HepG2 (cell line): ENCODE measurements around the gene CPT1B. TPM values are rescaled to one million over a fixed set of nuclear protein-coding genes. Genes with fewer than 3 reads are reported as not detected.

Source experiments
- ATAC-seq: fragments of 200-7000 bp; cut with Tn5 transposase; 3 replicates; pipeline ENCODE4 v1.9.1; 2020; ENCODE audit warnings: mild to moderate bottlenecking, moderate library complexity
- BruUV-seq: library from RNA; stranded (reverse); fragments of 400-500 nt; replicated peaks from 2 replicates; lab custom pipeline; 2021; lab: Mats Ljungman, UMichigan
- CTCF ChIA-PET: fragments of 300-600 bp; formaldehyde crosslinking; extraction: SDS; loops from one replicate; lab custom pipeline; 2021; ENCODE audit warnings: low total read pairs, inconsistent platforms, low intra/inter-chr PET ratio; lab: Yijun Ruan, JAX
- POLR2A ChIA-PET: fragments of 350-600 bp; sonication (Branson Sonifier 250); formaldehyde crosslinking; loops from one replicate; lab custom pipeline; 2020; ENCODE audit warnings: antibody characterized with exemption, inconsistent platforms; lab: Yijun Ruan, JAX
- DNase-seq: peaks from one replicate; pipeline ENCODE4 v3.0.0-alpha.2; 2015; ENCODE audit warnings: low spot score
- FAIRE-seq: peaks from 3 replicates; lab custom pipeline; 2011; peaks lifted over from hg19 to GRCh38; lab: Jason Lieb, UNC
- H2AFZ ChIP-seq: one replicate; pipeline ENCODE4 v1.6.1; 2011; ENCODE audit warnings: low read length, inconsistent platforms
- H3K27ac ChIP-seq: fragments of 300-600 bp; 3 replicates; pipeline ENCODE4 v1.8.0; 2011; ENCODE audit warnings: mixed run types, mild to moderate bottlenecking, mixed read lengths, low read length, inconsistent platforms; ENCODE audit not compliant: insufficient read depth; ENCODE audit errors: extremely low read length
- H3K27me3 ChIP-seq, 2 experiments: fragments of 200-600 bp in 1 of 2; 2 replicates in 1 of 2; 3 replicates in 1 of 2; pipeline versions ENCODE4 v1.6.0 to v1.8.0; 2011; ENCODE audit warnings: low read length in 2 of 2, mild to moderate bottlenecking in 2 of 2, moderate library complexity in 2 of 2, inconsistent platforms in 1 of 2; ENCODE audit not compliant: insufficient read depth in 2 of 2, control insufficient read depth in 1 of 2
- H3K36me3 ChIP-seq, 2 experiments: fragments of 200-600 bp in 1 of 2; replicated peaks in 1 of 2; 2 replicates in 1 of 2; 3 replicates in 1 of 2; pipeline versions ENCODE4 v1.5.1 to v1.8.0; 2011; ENCODE audit warnings: low read length in 2 of 2, inconsistent platforms in 1 of 2; ENCODE audit not compliant: insufficient read depth in 2 of 2, control insufficient read depth in 1 of 2
- H3K4me1 ChIP-seq: 2 replicates; pipeline ENCODE4 v1.5.1; 2012; ENCODE audit warnings: low read length, inconsistent platforms; ENCODE audit not compliant: insufficient read depth
- H3K4me2 ChIP-seq: 2 replicates; pipeline ENCODE4 v1.6.0; 2011; ENCODE audit warnings: low read depth, low read length, inconsistent platforms
- H3K4me3 ChIP-seq, 3 experiments: fragments of 200-600 bp in 1 of 3; sonication (generic), shearing (Covaris generic) in 1 of 3; replicated peaks in 1 of 3; 2 replicates each; pipeline ENCODE4 v1.5.1; 2011 to 2016; ENCODE audit warnings: low read length in 3 of 3, inconsistent platforms in 2 of 3, low read depth in 2 of 3, mild to moderate bottlenecking in 2 of 3, control low read depth in 1 of 3, mixed read lengths in 1 of 3; ENCODE audit not compliant: insufficient read depth in 1 of 3
- H3K79me2 ChIP-seq: one replicate; pipeline ENCODE4 v1.6.1; 2011; ENCODE audit warnings: low read length, inconsistent platforms; ENCODE audit not compliant: insufficient read depth
- H3K9ac ChIP-seq: 2 replicates; pipeline ENCODE4 v1.6.0; 2011; ENCODE audit warnings: mild to moderate bottlenecking, low read depth, low read length, inconsistent platforms; ENCODE audit not compliant: insufficient read depth
- H3K9me3 ChIP-seq: 2 replicates; pipeline ENCODE4 v1.5.1; 2012; ENCODE audit warnings: mild to moderate bottlenecking, low read length
- H4K20me1 ChIP-seq: 2 replicates; pipeline ENCODE4 v1.6.0; 2011; ENCODE audit warnings: inconsistent platforms, mild to moderate bottlenecking, low read length, moderate library complexity; ENCODE audit not compliant: insufficient read depth
- HNF1B ChIP-seq: sonication (generic); formaldehyde crosslinking; IDR thresholded peaks from 2 replicates; pipeline ENCODE4 v1.5.1; 2020; ENCODE audit warnings: mild to moderate bottlenecking, moderate library complexity, missing genetic modification reagents
- JARID2 ChIP-seq: sonication (generic); formaldehyde crosslinking; IDR thresholded peaks from 2 replicates; pipeline ENCODE4 v1.8.1; 2023; ENCODE audit warnings: missing genetic modification reagents, inconsistent platforms; ENCODE audit not compliant: insufficient replicate concordance
- KDM5B ChIP-seq: sonication (generic); formaldehyde crosslinking; IDR thresholded peaks from 2 replicates; pipeline ENCODE4 v1.4.0; 2020; ENCODE audit warnings: missing genetic modification reagents, mild to moderate bottlenecking, borderline replicate concordance
- PATZ1 ChIP-seq: sonication (generic); formaldehyde crosslinking; IDR thresholded peaks from 2 replicates; pipeline ENCODE4 v1.4.0; 2020; ENCODE audit warnings: missing genetic modification reagents
- REL ChIP-seq: sonication (generic); formaldehyde crosslinking; conservative IDR thresholded peaks from 2 replicates; pipeline ENCODE4 v1.8.0; 2022; ENCODE audit warnings: mild to moderate bottlenecking, missing genetic modification reagents, moderate library complexity
- TBL1XR1 ChIP-seq: fragments of 150-350 bp; IDR thresholded peaks from 2 replicates; pipeline ENCODE4 v1.6.1; 2014; ENCODE audit warnings: borderline replicate concordance, low read length; ENCODE audit not compliant: partially characterized antibody
- ZFP91 ChIP-seq: sonication (generic); formaldehyde crosslinking; IDR thresholded peaks from 2 replicates; pipeline ENCODE4 v1.9.0; 2022; ENCODE audit warnings: missing genetic modification reagents, mild to moderate bottlenecking, borderline replicate concordance
- ZMYM3 ChIP-seq: sonication (generic); formaldehyde crosslinking; IDR thresholded peaks from 2 replicates; pipeline ENCODE4 v1.5.1; 2020; ENCODE audit warnings: mild to moderate bottlenecking, missing genetic modification reagents
- ZNF335 ChIP-seq: sonication (generic); formaldehyde crosslinking; IDR thresholded peaks from 2 replicates; pipeline ENCODE4 v1.4.0; 2020; ENCODE audit warnings: missing genetic modification reagents
- ZNF570 ChIP-seq: sonication (generic); formaldehyde crosslinking; IDR thresholded peaks from 2 replicates; pipeline ENCODE4 v1.4.0; 2020; ENCODE audit warnings: mild to moderate bottlenecking, missing genetic modification reagents, borderline replicate concordance
- ZNF768 ChIP-seq: sonication (generic); formaldehyde crosslinking; IDR thresholded peaks from 2 replicates; pipeline ENCODE4 v1.4.0; 2020; ENCODE audit warnings: missing genetic modification reagents
- WGBS: methylation state at CpG from one replicate; pipeline ENCODE4 v1.1.6; 2017; ENCODE audit warnings: low lambda C conversion rate; 5-methylcytosine and 5-hydroxymethylcytosine counted together
- in situ Hi-C: cut with HindIII; loops from 2 replicates; pipeline ENCODE4 v1.10.0; 2017; ENCODE audit warnings: low pct_unique_long_range_greater_than_20kb; ENCODE audit not compliant: extremely low pct_ligation_motif_present
- intact Hi-C: fragments of 100-400 bp; cut with micrococcal nuclease; formaldehyde crosslinking; loops from one replicate; pipeline ENCODE4 v1.10.0; 2022; ENCODE audit not compliant: unreplicated experiment
- polyA plus RNA-seq, 8 experiments: library from polyadenylated mRNA; depleted of rRNA in 3 of 8; stranded (reverse) in 7 of 8; unstranded in 1 of 8; fragments of >200 nt; fragmentation: Illumina TruSeq in 4 of 8; extraction: Trizol in 4 of 8; gene quantifications; 2 replicates each; pipeline versions ENCODE4 v1.2.1 to v1.2.3, GENCODE V29; 2011 to 2016; ENCODE audit warnings: low read depth in 4 of 8, missing spikeins in 1 of 8, mixed read lengths in 1 of 8; ENCODE audit not compliant: insufficient read depth in 1 of 8
- total RNA-seq, 5 experiments: library from RNA; depleted of rRNA; stranded (reverse); fragments of >200 nt; fragmentation: Illumina TruSeq; extraction: Trizol; gene quantifications; 2 replicates each; pipeline ENCODE4 v1.2.3, GENCODE V29; 2016; ENCODE audit warnings: low read depth in 1 of 5

CPT1B gene
- total and polyA plus RNA-seq, 2 of the 13 experiments (the other 11 are each of a cell fraction or from before 2014, with no cell fraction given), result 9.2 to 19.5 TPM

- TF ChIP-seq HNF1B (CRISPR knock-in tag) (peak; percentile 56; the same call in 1 of the 2 replicates), JARID2 (CRISPR knock-in tag) (no peak), ZNF768 (CRISPR knock-in tag) (no peak; the same call in none of the 2 replicates), ZNF335 (CRISPR knock-in tag) (no peak)
Measured at GRCh38 chr22:50582493-50583293, 4.5 kb upstream of the CPT1B start, which contains the start of gene CHKB (continued).

- H2AFZ ChIP-seq, result no peak overlapping the region
- H3K9me3 ChIP-seq, result no peaks in the 10 kb centered on the region
- DNase-seq, result no peak
- no peaks in the 10 kb centered on the region for H3K79me2 ChIP-seq
- H3K4me2 ChIP-seq, result peak overlapping the region; percentile 92
- peak overlapping the region; percentile 98 for H3K27ac ChIP-seq
- POLR2A ChIA-PET, result interaction anchor here (1.1 to 2.7 kb wide), 16 partner anchors 10 to 118 kb away, joined by 3 to 30 read pairs (median 6); partner anchors contain the start of genes KLHDC7B, LMF2, MIOX and NCAPH2
- BruUV-seq, result no TSS peak
- in situ Hi-C loops, result loop anchor here (5.0 kb wide), 1 partner anchor 115 kb away; no protein-coding TSS in a partner anchor
- H4K20me1 ChIP-seq, result no peaks in the 10 kb centered on the region
- H3K4me1 ChIP-seq, result peaks cover 32% of the 10 kb centered on the region
- FAIRE-seq, result no peak
- CTCF ChIA-PET, result no interaction called here
- no peaks in the 10 kb centered on the region for H3K27me3 ChIP-seq
- ATAC-seq, result peak; percentile 39
- 18% methylated on average over 10 of the region's 39 CpGs for WGBS
- intact Hi-C loops, result loop anchor here (1.0 kb wide), 1 partner anchor 40 kb away; no protein-coding TSS in a partner anchor
- peak overlapping the region; percentile 94 for H3K9ac ChIP-seq
- peaks cover 0 to 3% of the 10 kb centered on the region in 2 experiments; a peak in 2 of 5 replicates for H3K36me3 ChIP-seq
- peak overlapping the region; percentile 68 to 91 (median 86) for H3K4me3 ChIP-seq
- TF ChIP-seq ZNF570, result no peak
- TF ChIP-seq KDM5B (CRISPR knock-in tag), result no peak
- no peak for TF ChIP-seq REL (CRISPR knock-in tag)
- no peak for TF ChIP-seq PATZ1 (CRISPR knock-in tag)
- TF ChIP-seq ZFP91, result 0 out of 2 replicates have a peak, but pooled peaks have one; percentile 5
- TF ChIP-seq ZMYM3, result 0 out of 2 replicates have a peak, but pooled peaks have one; percentile 20
- peak; percentile 3 for TF ChIP-seq TBL1XR1
Measured at GRCh38 chr22:50581950-50582492, 3.8 kb upstream of the CPT1B start.
